ENCODE data around the gene MMP17. TPM values are rescaled to one million over a fixed set of nuclear protein-coding genes. Genes with fewer than 3 reads are reported as not detected.

The MMP17 gene
- total RNA-seq, 1 donor from 2014 or later = 0.73 TPM

DNA sequence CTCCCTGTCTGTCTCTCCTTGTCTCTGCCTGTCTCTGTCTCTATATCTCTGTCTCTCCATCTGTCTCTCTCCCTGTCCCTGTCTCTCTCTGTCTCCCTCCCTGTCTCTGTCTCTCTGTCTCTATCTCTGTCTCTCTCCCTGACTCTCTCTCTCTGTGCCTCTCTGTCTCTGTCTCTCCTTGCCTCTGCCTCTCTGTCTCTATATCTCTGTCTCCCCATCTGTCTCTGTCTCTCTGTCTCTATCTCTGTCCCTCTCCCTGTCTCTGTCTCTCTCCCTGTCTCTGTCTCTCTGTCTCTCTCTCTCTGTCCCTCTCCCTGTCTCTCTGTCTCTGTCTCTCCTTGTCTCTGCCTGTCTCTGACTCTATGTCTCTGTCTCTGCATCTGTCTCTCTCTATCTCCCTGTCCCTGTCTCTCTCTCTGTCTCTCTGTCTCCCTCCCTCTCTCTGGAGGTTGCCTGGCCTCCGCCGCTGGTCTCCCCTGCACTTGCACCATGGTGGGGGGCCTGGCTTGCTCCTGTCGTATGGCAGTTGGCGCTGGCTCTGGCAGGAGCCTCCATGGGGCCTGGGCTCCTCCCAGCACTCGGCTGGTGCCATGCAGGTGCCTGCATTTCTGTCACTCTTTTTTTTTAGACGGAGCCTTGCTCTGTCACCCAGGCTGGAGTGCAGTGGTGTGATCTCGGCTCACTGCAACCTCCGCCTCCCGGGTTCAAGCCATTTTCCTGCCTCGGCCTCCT, 28.3 kb downstream of the MMP17 start:
- intact Hi-C loops (cut with DNase I) = no loop called here
- ATAC-seq = no peak
- no peak for DNase-seq (ENCODE audit: missing footprints)

DNA sequence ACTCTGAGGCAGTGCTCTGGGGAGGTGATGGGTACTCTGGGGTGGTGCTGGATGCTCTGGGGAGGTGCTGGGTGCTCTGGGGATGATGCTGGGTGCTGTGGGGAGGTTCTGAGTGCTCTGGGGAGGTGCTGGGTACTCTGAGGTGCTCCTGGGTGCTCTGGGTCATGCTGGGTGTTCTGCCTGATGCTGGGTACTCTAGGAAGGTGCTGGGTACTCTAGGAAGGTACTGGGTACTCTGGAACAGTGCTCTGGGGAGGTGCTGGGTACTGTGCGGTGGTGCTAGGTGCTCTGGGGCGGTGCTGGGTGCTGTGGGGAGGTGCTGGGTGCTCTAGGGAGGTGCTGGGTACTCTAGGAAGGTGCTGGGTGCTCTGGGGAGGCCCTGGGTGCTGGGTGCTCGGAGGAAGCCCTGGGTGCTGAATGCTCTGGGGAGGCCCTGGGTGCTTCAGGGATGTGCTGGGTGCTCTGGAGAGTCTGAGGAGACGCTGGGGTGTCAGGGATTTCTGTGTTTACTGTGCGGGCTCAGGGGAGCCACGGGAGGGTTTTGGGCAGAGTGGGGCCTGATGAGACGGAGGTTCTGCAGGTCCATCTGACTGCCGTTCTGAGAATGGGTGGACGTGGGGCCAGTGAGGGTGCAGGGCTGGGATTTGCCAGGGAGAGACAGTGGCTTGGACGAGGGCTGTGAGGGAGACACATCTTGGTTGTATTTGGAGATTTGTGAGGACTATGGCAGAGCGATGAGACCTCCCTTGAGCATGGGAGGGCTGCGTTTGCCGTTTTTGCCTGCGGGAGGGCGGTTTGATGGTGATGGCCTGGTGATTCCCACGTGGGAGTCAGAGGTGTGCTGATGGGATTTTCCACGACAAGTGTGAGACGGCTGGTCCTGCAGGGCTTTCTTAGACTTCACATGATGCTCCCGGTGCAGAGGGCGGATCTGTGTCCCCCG, 30.0 kb downstream of the MMP17 start:
- intact Hi-C loops (cut with DNase I) = no loop called here
- DNase-seq (ENCODE audit: missing footprints) (no peak), ATAC-seq (no peak)

DNA sequence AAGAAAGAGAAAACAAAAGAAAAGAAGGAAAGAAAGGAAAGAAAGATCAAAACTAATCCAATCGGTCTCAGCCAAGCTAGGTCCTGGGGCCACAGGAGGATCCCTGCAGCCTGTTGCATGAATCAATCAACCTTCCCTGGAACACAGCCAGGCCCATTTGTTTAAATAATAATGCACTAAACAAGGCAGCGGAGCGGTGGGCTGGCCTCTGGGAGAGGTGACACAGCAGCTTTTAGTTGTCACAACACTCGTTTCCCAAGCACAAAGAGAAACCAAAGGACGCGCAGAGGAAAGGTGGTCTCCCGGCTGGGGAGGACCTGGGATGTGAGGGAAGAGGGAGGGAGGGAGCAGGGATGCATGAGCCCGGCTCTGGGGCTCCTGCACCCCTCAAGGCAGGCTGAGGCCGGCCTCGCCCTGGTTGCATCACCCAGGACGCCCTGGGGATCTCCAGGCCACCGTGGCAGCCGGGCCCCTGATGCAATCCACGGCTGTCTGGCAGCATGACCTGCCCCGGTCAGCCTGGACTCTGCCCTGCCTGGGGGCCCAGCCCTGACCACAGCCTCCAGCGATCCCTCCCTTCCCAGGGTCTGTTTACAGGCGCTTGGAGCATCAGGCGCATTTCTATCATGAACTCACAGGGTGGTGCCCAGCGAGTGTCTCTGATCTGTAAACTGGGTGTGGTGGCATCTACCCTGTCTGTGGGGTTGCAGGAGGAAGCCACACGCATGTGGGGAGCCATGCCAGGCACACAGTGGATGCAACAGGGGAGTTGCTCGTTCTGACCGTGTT, 32.5 kb downstream of the MMP17 start:
- peak; percentile 88 for DNase-seq (ENCODE audit: missing footprints)
- ATAC-seq = peak; percentile 82
- intact Hi-C loops (cut with DNase I) = no loop called here

DNA sequence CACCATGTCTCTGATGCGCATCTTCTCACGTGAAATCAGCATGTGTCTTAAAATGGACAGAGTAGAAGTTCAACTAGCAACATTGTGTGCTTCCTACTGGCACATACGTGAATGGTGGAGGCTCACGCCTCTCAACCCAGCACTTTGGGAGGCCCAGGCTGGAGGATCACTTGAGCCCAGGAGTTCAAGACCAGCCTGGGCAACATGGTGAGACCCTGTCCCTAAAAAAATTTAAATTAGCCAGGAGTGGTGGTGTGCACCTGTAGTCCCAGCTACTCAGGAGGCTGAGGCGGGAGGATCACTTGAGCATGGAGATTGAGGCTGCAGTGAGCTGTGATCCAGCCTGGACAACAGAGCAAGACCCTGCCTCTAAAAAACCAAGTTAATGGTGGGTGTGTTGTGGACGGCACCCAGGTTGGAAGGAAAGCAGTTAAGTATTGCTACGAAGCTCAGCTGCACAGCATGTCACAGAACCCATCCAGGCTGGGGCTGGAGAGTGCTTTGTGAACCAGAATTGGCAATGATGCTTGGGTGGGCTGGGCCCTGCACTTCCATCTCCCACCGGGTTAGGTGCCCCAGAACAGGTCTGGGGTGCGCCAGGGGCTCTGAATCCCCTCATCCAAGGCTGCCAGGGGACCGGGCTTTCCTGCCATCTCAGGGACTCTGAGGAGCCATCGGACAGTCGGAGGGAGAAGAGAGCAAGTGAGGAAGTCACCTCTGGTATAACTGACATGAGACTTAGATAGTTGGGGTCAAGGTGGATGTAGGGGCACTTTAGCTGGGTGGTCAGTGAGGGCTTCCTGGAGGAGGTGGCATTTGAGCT, 33.3 kb downstream of the MMP17 start:
- intact Hi-C loops (cut with DNase I) = no loop called here
- ATAC-seq = no peak
- DNase-seq (ENCODE audit: missing footprints) = no peak

DNA sequence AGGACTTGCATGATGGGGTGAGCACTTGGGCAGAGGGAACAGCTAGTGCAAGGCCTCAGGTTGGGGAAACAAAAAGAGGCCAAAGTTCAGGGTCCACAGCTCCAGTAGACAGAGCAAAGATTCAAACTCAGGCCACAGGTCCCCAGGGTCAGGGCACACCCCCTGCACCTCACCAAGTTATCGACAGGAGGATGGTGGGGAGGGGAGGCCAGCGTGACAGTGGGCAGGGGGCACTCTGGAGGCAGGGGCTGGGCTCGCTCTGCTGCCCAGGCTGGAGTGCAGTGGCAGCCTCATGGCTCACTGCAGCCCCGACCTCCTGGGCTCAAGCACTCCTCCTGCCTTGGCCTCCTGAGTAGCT, 33.9 kb downstream of the MMP17 start:
- intact Hi-C loops (cut with DNase I) = no loop called here
- DNase-seq (ENCODE audit: missing footprints) (no peak), ATAC-seq (no peak)

DNA sequence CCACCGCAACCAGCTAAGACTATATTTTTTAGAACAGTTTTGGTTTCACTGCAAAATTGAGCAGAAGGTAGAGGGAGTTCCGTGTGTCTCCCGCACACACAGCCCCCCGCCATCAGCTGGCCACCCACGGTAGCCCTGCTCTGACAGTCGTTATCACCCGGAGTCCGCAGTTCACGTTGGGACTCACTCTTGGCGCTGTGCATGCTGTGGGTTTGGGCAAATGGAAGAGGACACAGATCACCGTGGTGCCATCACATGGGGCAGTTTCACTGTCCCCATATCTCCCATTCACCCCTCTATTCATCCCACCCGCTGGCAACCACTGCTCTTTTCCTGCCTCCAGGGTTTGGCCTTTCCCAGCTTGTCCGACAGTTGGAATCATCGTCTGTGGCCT, 34.4 kb downstream of the MMP17 start:
- intact Hi-C loops (cut with DNase I) = no loop called here
- ATAC-seq (no peak), DNase-seq (ENCODE audit: missing footprints) (no peak)

DNA sequence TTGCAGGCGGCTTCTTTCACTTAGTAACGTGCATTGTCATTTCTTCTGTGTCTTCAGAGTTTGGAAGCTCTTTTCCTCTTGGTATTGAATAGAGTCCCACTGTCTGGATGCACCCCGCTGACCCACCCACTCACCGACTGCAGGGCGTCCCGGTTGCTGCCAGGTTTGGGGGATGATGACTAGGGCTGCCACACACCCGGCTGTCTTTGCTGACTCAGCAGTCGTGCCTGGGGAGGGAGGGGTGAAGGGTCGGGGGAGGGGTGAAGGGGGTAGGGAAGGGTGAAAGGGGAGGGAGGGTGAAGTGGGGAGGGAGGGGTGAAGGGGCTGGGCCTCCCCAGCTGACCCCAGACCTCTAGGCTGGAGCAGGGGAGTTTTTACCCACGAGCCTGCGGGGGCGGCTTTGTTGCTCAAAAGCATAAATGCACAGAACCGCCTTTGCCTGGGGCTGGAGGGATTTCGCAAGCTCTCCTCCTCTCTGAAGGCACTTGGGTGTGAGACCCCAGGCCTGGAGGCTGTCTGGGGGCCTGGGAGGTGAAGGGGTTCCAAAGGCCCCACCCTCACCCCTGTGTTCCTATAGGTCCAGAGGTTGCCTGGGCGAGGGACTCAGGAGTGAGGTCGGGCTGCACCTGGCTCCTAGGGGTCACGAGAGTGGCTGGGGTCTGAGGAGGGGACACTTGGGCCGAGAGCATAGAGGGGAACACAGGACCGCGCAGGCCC, 35.0 kb downstream of the MMP17 start:
- no peak for ATAC-seq
- DNase-seq (ENCODE audit: missing footprints) = no peak

DNA sequence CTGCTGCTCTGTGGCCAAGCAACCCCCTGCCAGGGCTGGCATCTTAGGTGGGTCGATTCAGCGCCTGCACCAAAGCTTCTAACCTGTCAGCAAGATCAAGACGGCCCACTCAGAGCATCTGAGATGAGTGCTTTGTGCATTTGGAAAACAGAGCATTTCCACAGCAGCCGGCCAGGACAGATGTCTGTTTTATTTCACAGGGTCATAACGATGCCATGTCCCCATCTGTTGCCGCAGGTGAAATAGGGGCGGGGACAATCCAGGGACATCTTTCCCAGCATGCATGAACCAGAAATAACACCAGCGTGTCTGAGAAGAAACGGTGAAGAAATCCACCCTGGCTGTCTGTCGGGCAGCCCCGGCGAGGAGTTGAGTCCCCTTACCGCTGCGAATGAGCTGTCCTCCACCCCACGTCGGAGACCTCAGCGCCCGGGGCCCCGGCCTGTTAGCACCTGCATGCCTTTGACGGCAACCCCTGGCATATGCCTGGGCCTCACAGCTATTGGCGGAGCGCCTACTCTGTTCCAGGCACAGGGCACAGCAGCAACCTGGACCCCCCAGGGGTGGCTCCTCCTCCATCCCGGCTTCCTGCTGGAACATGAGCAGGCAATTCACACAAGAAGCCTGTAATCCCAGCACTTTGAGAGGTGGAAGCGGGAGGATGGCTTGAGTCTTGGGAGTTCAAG, 35.7 kb downstream of the MMP17 start:
- DNase-seq (ENCODE audit: missing footprints) (no peak), ATAC-seq (no peak)
- intact Hi-C loops (cut with DNase I) = no loop called here

More for the DNA sequence above, 35.0 kb downstream of the MMP17 start:
- intact Hi-C loops (cut with DNase I) = no loop called here

DNA sequence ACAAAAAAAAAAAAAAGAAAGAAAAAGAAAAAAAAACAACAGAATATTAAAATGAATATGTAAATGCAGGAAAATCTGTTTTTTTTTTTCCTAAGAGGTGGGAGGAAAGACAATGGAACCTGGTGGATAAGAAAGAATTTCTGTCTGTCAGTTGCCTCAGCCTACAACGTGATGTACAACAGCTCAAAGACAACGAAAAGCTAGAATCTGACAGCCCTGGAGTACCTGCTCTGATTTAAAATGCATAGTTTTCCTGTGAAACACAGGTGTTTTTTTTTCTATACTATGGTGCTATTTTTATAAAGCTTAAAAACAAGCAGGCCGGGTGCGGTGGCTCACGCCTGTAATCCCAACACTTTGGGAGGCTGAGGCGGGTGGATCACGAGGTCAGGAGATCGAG, 36.3 kb downstream of the MMP17 start:
- intact Hi-C loops (cut with DNase I) = no loop called here
- DNase-seq (ENCODE audit: missing footprints) = no peak
- ATAC-seq = no peak

DNA sequence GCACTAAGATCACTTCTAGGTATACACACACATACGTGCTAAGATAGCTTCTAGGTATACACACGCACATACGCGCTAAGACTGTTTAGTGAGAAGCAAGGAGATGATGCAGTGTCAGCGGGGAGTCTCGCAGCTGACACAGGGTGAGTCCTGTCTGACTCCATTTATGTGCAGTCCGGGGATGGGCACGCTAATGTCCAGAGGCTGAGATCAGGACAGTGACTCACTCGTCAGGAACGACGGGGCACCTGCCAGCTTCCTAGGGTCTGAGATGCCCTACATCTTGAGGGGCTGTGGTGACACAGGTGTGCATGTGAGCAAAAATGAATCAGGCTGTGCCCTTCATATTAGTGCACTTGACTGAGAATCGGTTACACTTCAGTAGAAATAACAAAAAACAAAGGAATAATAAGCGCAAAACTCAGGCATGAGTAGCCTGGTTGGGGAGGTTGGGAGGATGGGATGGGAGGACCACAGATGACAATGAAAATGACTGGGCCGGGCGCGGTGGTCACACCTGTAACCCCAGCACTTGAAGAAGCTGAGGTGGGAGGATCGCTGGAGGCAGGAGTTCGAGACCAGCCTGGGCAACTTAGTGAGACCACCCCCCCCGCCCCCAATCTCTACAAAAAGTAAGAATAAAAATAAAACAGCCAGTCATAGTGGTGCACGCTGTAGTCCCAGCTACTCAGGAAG, 37.1 kb downstream of the MMP17 start:
- DNase-seq (ENCODE audit: missing footprints) (no peak), ATAC-seq (no peak)
- intact Hi-C loops (cut with DNase I) = no loop called here

DNA sequence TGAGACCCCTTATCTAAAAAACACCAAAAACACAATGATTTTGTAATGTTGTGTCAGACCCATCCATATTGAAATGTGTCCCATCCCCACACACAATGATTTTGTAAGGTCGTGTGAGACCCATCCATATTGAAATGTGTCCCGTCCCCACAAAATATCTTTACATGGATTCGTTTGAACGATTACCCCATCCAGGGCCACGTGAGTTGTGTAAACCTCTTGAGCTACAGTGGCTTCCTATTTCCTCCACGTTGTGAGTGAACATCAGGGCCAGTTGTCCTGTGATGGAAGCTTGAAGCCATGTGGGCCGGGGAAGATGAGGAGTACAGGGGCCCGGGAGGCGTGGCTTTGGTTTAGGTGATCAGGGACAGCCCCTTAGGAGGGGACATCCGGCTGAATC, 39.3 kb downstream of the MMP17 start:
- no peak for DNase-seq (ENCODE audit: missing footprints)
- intact Hi-C loops (cut with DNase I) = no loop called here
- ATAC-seq = no peak

DNA sequence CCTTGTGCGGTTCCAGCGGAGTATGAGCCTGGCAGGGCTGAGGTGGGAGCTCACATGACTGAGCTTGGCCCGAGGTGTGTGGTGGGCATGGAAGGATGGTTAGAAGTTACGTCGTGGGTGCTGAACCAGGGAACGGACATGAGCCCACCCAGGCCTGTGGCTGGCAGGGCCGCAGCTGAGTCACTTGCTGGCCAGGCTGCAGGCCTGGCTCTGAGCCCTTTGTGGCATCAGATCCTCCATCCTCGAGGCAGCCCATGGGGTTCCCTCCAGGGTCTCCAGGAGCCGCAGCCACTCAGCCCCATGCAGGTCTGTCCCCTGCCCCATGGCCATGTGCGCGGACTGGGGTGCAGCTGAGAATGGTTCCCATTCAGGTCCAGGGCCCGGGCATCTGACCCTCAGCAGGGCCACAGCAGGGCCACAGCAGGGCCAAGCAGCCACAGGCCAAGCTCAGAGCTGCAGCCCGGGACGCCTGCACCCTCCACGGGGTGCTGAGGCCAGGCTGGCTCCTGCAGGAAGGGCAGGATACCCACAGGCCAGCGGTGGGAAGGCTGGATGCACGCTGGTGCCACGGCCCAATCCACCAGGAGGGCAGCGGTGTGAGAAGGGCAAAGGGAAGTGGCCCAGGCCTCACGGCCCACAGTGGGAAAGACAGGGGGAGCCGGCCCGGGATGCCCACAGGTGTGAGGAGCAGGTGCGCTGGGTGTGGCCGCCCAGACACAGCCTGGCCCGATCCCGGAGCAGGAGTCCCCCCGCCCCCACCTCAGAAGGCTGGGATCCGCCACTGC, 39.9 kb downstream of the MMP17 start:
- intact Hi-C loops (cut with DNase I) = no loop called here
- no peak for DNase-seq (ENCODE audit: missing footprints)

DNA sequence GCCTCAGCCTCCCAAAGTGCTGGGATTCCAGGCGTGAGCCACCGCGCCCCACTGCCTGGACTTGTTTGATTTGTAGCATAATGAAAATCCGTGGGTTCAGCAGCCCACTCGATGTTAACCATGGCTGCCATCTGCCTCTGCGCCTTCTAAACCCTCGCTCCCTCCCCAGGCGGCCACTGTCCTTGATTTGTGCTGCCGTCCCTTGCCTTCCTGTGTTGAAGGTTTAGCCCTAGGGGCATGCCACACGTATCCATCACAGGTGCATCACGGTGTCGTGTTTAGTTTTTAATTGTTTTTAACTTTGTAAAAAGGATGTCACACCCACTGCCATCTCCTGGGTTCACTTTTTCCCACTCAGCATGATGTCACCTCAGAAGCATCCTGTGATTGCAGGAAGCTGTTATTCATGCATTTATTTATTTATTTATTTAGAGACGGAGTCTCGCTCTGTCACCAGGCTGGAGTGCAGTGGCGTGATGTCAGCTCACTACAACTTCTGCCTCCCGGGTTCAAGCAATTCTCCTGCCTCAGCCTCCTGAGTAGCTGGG, 41.8 kb downstream of the MMP17 start:
- intact Hi-C loops (cut with DNase I) = no loop called here
- DNase-seq (ENCODE audit: missing footprints) (no peak), ATAC-seq (no peak)

More for the DNA sequence above, 39.9 kb downstream of the MMP17 start:
- no peak for ATAC-seq

DNA sequence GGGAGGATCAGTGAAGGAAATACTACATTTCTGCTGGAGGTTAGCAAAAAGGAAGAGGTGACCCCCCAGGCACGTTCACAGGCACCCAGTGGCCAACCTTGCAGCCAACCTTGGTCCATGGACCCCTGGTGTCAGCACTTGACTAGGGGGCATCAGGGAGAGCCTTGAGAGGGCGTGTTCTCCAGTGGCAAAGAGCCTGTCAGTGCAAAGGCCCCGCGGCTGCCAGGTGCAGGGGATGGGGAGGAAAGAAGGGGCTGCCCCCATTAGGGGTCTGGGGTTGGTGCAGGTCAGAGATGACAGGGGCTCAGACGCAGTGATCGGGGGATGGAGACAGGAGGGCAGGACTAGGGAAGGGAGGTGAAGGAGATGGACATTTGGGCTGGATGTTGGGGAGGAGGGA, 43.5 kb downstream of the MMP17 start:
- DNase-seq (ENCODE audit: missing footprints) (no peak), ATAC-seq (no peak)
- intact Hi-C loops (cut with DNase I) = no loop called here

DNA sequence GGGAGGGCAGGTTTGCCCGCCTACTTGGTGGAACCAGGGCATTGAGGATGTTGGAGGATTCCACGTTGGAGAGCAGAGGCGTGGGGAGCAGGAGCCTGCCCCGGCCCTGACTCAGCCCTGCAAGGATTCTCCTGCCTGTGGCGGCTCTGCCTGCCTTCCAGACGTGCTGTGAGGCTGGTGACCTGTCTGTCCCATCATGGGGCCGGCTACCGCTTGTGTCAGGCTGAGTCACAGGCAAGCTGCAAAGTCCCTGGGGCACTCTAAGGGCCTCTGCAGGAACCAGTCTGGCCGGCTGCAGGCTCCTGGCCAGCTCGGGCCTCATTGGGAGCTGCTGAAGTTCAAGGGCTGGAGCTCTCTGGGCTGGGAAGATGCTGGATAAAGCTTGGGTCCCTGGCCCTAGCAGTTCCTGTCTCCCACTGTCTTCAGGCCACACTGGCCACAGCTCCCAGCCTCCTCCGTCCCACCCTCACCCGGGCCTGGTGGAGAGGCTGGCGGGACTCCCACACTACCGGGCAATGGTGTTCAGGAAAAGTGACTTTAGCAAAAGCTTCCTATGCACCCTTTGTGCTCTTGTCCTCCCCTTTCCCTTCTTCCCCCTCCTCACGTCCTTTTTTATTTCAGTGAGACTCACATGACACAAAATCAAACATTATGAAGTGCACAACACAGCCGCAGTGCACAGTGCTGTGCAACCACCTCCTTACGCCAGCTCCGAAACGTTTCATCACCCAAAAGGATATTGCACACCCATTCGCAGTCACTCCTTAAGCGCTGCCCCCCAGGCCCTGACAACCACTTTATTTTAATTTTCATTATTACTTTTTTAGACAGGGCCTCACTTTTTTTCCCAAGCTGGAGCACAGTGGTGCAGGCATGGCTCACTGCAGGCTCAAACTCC, 44.2 kb downstream of the MMP17 start:
- ATAC-seq (peak; percentile 37), DNase-seq (ENCODE audit: missing footprints) (no peak)
- intact Hi-C loops (cut with DNase I) = no loop called here
